T-helper 1 cell treated with Interleukin-12 subunit alpha and Interleukin-12 subunit beta and Interleukin-4 antibody, amounts not matched to agents 30 ng/mL and 1 ng/mL, for 36 hours (primary cell): ENCODE data around the gene MYO16. TPM values are rescaled to one million over a fixed set of nuclear protein-coding genes. Genes with fewer than 3 reads are reported as not detected.

Source experiments
- intact Hi-C: fragments of 100-400 bp; cut with micrococcal nuclease; formaldehyde crosslinking; loops from one replicate; pipeline ENCODE4 v1.15.1; 2024
- total RNA-seq: library from RNA; stranded (reverse); gene quantifications from 2 replicates; pipeline ENCODE4 v1.2.3, GENCODE V29; 2022

Gene MYO16
- total RNA-seq, 1 donor from 2014 or later: not detected

DNA sequence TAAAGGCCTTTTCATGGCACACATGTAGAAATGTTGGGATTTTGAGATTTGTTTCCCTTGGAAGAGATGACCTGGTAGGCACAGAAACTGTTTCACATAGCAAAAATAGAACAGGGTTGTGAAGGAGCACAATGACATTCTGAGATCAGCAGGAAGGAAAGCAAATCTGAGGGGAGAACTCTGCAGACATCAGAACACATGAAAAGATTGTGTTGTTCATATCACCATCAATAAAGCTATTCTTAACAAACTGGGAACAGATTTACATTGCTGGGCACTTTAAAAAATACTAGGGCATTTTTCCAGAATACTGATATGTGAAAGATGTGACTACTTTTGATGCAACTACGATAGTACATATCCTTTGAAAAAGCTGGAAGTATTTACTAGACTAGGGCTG is 481.7 kb downstream of the MYO16 start:
- intact Hi-C loops: loop anchor here (5.0 kb wide), 1 partner anchor 51 kb away; no protein-coding TSS in a partner anchor

GRCh38 chr13:109113427-109113826 is 484.0 kb downstream of the MYO16 start:
- intact Hi-C loops: loop anchor here (5.0 kb wide), 1 partner anchor 49 kb away; no protein-coding TSS in a partner anchor

DNA sequence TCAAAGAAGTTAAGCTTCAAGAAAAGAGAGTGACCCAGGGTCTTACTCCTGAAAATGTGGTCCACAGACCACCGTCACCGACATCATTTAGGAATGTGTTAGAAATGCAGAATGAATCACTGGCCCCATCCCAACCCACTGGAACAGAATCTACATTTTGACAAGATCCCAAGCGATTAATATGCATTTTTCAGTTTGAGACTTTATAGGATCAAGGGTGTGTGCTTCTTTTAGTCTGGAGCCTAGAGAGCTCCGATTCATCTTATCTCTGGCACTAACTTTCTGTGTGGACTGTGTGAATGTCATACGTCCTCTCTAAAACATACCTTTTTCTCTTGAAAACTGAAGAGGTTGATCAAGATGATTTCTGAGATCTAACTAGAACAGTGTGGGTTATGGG is 484.8 kb downstream of the MYO16 start:
- intact Hi-C loops: loop anchor here (5.0 kb wide), 1 partner anchor 48 kb away; no protein-coding TSS in a partner anchor

- intact Hi-C loops: loop anchor here (5.0 kb wide), 1 partner anchor 47 kb away; no protein-coding TSS in a partner anchor
Observed at GRCh38 chr13:109114991-109115390, 485.6 kb downstream of the MYO16 start.

- intact Hi-C loops: no loop called here
Observed at GRCh38 chr13:109118521-109118920, 489.1 kb downstream of the MYO16 start.

DNA sequence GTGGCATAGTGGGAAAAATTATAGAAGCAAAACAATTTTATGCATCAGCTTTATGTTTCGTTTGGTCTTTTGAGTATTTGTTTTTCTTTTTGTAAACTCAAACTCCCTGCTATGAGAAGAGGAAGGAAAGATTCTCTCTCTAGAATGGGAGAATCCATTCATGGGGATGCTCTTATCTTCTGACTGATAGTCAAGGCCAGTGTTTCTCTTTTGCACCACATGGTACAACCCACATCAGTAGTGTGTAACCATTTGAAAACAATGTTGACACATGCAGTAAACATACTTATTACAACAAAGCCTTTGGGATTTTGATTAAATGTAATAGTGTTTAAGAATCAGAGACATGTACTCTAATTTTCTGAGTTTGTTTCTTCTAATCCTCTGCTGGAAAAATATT is 490.5 kb downstream of the MYO16 start:
- intact Hi-C loops: no loop called here

- intact Hi-C loops: no loop called here
Observed at GRCh38 chr13:109121826-109122225, 492.4 kb downstream of the MYO16 start.

DNA sequence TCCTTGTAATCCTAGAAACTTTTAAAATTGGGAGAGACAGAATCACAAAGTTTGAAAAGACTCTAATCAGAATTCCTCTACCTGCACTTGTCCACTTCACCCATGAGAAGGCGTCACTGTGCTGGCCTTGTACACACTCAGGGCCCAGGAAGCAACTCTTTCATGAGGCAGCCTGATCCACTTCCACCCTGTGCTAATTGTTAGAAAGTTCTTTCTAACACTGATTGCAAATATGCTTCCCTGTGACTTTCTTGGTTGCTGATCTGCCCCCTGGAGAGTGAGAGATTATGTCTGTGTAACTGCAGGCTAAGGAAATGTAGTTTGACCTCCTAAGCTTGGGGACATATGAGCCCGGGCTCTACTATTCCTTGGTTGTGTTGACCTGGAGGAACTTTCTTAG is 494.6 kb downstream of the MYO16 start:
- intact Hi-C loops: no loop called here

GRCh38 chr13:109126178-109126577 is 496.8 kb downstream of the MYO16 start:
- intact Hi-C loops: no loop called here

DNA sequence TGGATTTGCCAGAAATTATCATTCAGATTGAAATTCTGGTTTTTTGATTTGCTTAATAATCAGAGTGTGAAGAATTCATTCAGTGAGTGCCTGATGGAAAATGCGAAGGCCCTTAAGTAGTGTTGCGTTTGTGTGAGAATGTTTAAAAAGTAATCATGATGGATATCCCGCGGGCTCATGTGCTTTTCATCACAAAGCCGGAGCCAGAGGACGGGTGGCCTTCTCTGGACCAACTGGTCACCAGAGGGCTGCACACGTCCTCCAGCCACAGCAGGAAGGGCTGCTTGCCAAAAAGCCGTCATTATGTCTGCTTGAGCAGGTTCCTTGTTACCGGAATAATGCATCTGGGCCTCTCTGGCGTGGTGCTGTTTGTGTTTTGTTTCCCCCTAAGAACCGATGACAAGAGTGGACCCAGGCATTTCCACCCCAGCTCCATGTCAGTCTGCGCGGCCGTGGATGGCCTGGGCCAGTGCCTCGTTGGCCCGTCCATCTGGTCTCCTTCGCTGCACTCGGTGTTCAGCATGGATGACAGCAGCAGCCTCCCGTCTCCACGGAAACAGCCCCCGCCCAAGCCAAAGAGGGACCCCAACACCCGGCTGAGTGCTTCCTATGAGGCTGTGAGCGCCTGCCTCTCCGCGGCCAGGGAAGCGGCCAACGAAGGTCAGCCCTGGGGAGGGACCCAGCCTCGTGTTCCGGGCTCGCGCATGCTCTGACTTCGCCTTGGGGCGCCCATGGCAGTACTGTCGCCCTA is 497.7 kb downstream of the MYO16 start:
- intact Hi-C loops: no loop called here

DNA sequence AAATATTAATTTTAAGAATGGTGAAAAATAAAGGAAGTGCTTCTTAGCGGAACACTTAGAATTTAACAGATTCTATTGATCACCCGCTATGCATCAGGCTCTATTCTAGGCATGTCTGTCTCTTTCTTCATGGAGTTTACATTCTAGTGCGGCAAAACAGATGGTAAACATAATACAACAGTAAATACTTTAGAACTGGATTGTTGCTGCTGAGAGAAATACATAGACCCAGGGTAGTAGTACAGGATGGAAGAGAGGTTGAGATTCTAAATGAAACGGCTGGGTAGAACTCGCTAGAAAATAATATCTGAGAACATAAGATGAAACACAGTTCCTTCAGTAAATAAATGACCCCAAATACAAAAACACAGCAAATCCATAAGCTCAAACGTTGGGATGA is 498.7 kb downstream of the MYO16 start:
- intact Hi-C loops: no loop called here

DNA sequence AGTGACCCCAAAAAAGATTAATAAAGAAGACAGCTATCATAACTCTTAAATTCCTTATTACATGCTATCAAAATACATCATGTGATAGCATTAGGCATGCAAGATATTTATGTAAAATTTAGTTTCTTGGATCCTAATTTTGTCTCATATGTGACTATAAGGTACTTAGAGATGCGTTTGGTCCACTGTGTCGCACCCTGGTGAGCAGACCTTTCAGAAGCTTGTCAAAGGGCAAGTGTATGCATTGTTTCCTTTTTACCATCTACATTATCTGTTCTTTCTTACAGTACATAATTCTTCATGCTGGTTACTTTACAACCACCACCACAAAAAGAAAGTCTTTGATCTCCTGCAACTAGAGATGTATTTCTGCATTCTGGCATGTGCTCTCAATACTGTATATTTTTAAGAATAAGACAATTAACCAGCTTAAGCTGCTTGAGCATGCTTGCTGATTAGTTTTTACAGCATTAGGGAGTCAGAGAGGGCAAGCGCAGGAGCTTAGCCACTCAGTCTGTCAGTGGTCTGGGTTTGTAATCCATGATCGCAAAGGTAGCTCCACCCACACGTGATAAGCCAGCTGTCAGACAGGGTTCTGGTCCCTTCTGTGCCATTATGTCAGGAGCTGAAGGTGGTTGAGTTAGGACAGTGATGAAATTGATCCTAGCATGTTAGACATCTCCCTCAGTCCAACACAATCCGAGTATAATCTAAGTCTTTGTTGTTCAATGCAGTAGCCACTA is 500.9 kb downstream of the MYO16 start:
- intact Hi-C loops: no loop called here

DNA sequence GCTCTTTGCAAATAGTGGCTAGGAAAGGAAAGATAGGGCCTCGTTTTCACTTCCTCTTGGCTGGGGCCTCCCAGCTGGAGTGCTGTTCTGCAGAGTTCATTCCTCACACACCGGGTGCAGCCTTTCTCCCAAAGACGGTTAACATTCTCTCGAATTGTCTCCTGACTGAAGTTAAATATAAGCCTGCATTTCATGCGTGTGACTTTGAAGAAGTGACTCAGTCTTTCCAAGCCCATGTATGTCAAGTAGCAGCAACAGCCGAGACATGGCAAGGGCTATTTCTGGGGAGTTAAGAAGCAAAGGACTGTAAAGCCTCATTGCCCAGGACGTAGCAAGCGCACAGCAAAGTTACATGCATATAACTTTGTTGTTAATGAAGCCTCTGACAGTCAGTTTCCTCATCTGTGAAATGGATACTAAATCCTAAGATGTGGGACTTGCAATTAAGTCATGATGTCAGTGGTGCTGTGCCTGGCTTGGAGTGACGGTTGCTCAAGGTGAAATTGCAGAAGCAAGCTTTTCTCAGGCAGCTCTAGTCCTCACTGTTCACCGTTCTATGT is 502.4 kb downstream of the MYO16 start:
- intact Hi-C loops: no loop called here

DNA sequence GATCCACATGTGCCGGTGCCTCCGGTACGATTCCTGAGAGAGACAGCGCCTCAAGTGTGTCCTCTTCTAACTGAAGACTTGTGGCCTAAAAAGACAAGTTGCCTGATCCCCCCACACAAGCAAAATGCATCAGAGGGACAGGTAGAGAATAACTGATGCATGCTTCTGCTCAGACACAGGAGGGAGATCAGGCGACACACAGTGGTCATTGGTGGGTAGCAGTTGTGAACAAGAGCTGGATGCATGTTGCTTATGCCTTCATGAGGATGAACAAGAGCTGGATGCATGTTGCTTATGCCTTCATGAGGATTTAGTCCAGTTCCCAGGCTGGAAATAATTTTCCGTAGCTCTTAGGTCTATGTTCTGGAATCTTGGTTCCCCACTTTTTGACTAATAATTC is 505.6 kb downstream of the MYO16 start:
- intact Hi-C loops: no loop called here

DNA sequence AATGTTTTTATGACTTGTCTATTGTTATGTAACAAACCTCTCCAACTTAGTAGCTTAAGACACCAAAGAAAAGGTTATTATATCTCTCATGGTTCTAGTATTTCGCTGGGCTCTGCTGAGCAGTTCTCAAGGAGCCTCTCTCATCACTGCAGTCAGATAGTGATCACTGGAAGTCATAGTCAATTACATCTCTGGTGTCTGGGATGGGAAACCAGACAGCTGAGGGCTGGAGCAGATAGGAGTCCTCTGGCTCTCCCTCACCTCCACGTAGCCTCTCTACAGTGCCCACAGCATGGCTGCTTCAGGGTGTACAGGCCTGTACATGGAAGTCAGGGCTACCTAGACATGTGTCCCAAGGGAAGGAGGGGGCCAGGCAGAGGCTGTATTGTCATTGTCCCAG is 507.5 kb downstream of the MYO16 start:
- intact Hi-C loops: no loop called here

DNA sequence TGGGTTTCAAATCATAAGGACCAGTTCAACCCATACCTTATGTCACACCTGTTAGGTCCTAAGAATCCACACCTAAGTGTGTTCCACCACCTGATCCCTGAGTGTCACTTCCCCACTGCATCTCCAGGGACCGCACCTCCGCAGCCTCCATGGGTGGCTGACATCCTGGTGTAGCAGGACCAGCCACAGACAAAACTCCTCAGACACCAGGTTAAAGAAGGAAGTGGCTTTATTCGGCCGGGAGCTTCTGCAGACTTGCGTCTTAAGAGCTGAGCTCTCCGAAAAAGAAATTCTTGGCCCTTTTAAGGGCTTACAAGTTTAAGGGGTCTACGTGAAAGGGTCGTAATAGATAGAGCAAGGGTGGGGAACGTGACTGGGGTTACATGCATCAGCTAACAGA is 509.9 kb downstream of the MYO16 start:
- intact Hi-C loops: no loop called here

- intact Hi-C loops: no loop called here
Observed at GRCh38 chr13:109140054-109140453, 510.6 kb downstream of the MYO16 start.

DNA sequence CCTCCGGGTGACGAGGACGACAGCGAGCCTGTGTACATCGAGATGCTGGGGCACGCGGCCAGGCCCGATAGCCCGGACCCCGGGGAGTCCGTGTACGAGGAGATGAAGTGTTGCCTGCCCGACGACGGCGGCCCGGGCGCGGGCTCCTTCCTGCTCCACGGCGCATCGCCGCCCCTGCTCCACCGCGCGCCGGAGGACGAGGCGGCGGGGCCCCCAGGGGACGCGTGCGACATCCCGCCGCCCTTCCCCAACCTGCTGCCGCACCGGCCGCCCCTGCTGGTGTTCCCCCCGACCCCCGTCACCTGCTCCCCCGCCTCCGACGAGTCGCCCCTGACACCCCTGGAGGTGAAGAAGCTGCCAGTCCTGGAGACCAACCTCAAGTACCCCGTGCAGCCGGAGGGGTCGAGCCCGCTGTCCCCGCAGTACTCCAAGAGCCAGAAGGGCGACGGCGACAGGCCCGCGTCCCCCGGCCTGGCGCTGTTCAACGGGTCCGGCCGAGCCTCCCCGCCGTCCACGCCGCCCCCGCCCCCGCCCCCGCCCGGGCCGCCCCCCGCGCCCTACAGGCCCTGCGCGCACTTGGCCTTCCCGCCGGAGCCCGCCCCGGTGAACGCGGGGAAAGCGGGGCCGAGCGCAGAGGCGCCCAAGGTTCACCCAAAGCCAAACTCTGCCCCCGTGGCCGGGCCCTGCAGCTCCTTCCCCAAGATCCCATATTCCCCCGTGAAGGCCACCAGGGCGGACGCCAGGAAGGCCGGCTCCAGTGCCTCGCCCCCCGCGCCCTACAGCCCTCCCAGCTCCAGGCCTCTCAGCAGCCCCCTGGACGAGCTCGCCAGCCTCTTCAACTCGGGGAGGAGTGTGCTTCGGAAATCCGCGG is 511.3 kb downstream of the MYO16 start:
- intact Hi-C loops: no loop called here

DNA sequence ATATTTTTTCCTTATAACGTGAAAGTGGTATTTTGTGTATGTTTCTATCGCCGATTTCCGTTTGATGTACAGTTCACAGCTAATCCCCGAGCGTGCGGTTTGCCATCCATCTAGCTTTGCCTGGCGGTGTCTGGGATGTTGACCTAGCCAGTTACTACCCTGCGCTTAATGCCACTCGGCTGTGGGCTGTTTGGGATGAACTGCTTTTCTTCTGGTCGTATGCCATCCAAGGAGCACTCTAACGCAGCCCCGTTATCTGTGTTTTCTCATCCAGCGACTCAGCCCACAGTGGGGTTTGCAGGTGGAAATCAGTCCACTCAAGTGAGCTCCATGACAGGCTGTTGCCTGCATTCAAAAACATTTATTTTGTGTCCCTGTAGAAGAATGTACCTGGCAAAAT is 512.3 kb downstream of the MYO16 start:
- intact Hi-C loops: no loop called here

- intact Hi-C loops: loop anchor here (1.0 kb wide), 2 partner anchors 646 to 971 kb away; no protein-coding TSS in a partner anchor
Observed at GRCh38 chr13:109144693-109145437, 515.5 kb downstream of the MYO16 start.
